ENCODE measurements around the gene HSD17B12. TPM values are rescaled to one million over a fixed set of nuclear protein-coding genes. Genes with fewer than 3 reads are reported as not detected.

HSD17B12 gene
- total RNA-seq, 1 experiment from 2014 or later = 112 TPM

DNA sequence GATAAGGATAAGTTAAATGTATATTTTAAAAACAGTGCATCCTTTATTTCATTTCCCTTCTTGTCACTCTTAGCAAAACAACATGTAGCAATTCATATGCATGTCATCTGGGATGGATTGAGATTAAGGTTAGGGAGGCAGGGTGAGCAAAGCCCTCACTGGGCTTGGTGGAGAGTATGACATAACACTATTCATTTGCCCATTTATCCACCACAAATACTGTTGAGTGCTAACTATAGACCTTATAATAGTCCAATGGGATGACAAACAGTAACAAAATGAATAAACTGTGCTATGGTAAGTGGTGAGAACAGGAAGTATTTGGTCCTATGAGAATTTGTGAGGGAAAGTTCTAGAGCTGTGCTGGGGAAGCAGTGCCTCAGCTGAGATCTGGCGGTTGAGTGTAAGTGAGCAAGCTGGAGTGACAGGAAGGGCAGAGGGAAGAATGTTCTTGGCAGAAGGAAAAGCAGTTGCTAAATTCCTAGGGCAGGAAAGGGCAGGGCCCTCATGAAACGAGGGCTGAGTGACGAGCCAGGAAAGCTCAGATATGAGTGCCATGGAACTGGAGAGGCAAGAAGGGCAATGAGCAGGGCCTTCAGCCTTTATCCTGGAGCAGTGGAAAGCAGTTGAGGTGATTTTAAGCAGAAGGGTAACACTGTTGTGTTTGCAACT is 6.7 kb downstream of the HSD17B12 start:
- H3K9me3 ChIP-seq (ENCODE audit: insufficient read depth, low read depth) = no peaks in the 10 kb centered on the region
- H3K27me3 ChIP-seq (ENCODE audit: insufficient read depth, low read depth) = no peaks in the 10 kb centered on the region
- no TSS peak for BruUV-seq (replicated peaks)
- peaks cover 40% of the 10 kb centered on the region for H4K20me1 ChIP-seq (ENCODE audit: insufficient read depth)
- intact Hi-C loops (cut with micrococcal nuclease; ENCODE audit: unreplicated experiment) = no loop called here
- 0 out of 2 replicates have a peak, but pooled peaks cover 3% of the 10 kb centered on the region for H3F3A ChIP-seq (ENCODE audit: insufficient read depth, low read depth)
- DNase-seq = no peak
- H3K4me2 ChIP-seq = no peak overlapping the region
- no peaks in the 10 kb centered on the region for H3K9me2 ChIP-seq (ENCODE audit: insufficient read depth)
- peaks cover 95% of the 10 kb centered on the region for H3K79me2 ChIP-seq (ENCODE audit: low read depth)
- peaks cover 21% of the 10 kb centered on the region for H3K4me1 ChIP-seq (replicated peaks; ENCODE audit: insufficient read depth)
- peaks cover 37% of the 10 kb centered on the region for H3K36me3 ChIP-seq (ENCODE audit: low read depth)
- no peak overlapping the region for H3K4me3 ChIP-seq
- no peak overlapping the region for H3K27ac ChIP-seq
- POLR2A ChIA-PET (ENCODE audit: unreplicated experiment) = no interaction called here
- CTCF ChIA-PET = no interaction called here
- TF ChIP-seq, protein P1, sequence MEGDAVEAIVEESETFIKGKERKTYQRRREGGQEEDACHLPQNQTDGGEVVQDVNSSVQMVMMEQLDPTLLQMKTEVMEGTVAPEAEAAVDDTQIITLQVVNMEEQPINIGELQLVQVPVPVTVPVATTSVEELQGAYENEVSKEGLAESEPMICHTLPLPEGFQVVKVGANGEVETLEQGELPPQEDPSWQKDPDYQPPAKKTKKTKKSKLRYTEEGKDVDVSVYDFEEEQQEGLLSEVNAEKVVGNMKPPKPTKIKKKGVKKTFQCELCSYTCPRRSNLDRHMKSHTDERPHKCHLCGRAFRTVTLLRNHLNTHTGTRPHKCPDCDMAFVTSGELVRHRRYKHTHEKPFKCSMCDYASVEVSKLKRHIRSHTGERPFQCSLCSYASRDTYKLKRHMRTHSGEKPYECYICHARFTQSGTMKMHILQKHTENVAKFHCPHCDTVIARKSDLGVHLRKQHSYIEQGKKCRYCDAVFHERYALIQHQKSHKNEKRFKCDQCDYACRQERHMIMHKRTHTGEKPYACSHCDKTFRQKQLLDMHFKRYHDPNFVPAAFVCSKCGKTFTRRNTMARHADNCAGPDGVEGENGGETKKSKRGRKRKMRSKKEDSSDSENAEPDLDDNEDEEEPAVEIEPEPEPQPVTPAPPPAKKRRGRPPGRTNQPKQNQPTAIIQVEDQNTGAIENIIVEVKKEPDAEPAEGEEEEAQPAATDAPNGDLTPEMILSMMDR (conservative IDR thresholded peaks at IDR 0.05) = no peak
- TF ChIP-seq EZH2 (IDR thresholded peaks at IDR 0.05; ENCODE audit: low read depth) = no peak
- no peak overlapping the region for H2AFZ ChIP-seq

DNA sequence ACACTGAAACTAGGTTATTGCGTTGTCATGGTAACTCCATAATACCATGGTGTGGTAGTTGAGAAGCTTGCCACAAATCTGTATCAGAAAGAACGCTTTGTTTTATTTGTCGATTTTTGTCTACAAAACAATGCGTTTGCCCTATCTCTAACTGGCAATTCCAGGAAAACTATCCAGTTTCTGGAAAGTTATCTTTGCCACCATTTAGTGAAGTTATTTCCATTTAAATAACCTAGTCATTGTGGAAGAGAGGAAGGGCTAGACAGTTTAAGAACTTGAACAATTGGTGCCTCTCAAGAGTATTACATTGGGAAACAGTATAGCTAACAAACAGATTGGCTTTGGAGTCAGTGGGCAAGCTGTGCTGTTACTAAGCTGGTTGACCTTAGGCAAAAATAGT is 7.9 kb downstream of the HSD17B12 start:
- Histone ChIP-seq H2AFZ (no peak overlapping the region), H3K4me3 (no peak overlapping the region), H3K27me3 (ENCODE audit: insufficient read depth, low read depth) (no peaks in the 10 kb centered on the region), H3K4me1 (replicated peaks; ENCODE audit: insufficient read depth) (peaks cover 10% of the 10 kb centered on the region; the same call in 1 of the 2 replicates), H3K79me2 (ENCODE audit: low read depth) (peaks cover 91% of the 10 kb centered on the region), H3F3A (ENCODE audit: insufficient read depth, low read depth) (0 out of 2 replicates have a peak, but pooled peaks cover 3% of the 10 kb centered on the region), H3K27ac (no peak overlapping the region), H3K9me3 (ENCODE audit: insufficient read depth, low read depth) (no peaks in the 10 kb centered on the region), H3K36me3 (ENCODE audit: low read depth) (peaks cover 27% of the 10 kb centered on the region), H3K9me2 (ENCODE audit: insufficient read depth) (no peaks in the 10 kb centered on the region), H3K4me2 (no peak overlapping the region), H4K20me1 (ENCODE audit: insufficient read depth) (peaks cover 46% of the 10 kb centered on the region)
- no peak for DNase-seq
- no TSS peak for BruUV-seq (replicated peaks)
- intact Hi-C loops (cut with micrococcal nuclease; ENCODE audit: unreplicated experiment) = no loop called here
- CTCF ChIA-PET = no interaction called here
- TF ChIP-seq, protein P1 (conservative IDR thresholded peaks at IDR 0.05) = no peak
- TF ChIP-seq EZH2 (IDR thresholded peaks at IDR 0.05; ENCODE audit: low read depth) = no peak
- POLR2A ChIA-PET (ENCODE audit: unreplicated experiment) = no interaction called here

DNA sequence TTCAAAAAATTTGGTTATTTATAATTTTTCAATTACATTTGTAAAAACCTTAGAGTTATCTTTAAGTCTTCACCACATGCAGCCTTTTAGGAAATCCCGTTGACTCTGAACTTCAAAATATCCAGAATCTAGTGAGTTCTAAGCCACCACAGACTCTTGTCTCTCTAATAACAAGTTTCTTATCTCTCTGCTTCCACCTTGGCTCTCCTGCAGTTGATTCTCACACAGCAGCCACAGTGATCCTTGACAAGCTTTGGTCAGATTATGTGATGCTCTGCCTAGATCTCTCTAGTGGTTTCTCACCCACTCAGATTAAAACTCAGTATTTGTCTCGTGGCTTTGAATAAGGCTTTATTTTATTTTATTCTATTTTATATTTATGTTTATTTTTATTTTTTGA is 8.6 kb downstream of the HSD17B12 start:
- H3K36me3 ChIP-seq (ENCODE audit: low read depth) = peaks cover 23% of the 10 kb centered on the region
- H3K4me2 ChIP-seq = no peak overlapping the region
- H3K27me3 ChIP-seq (ENCODE audit: insufficient read depth, low read depth) = no peaks in the 10 kb centered on the region
- no peak overlapping the region for H3K27ac ChIP-seq
- BruUV-seq (replicated peaks) = no TSS peak
- 0 out of 2 replicates have a peak, but pooled peaks cover 4% of the 10 kb centered on the region for H3K4me1 ChIP-seq (replicated peaks; ENCODE audit: insufficient read depth)
- H3K4me3 ChIP-seq = no peak overlapping the region
- no peak overlapping the region for H2AFZ ChIP-seq
- intact Hi-C loops (cut with micrococcal nuclease; ENCODE audit: unreplicated experiment) = no loop called here
- no peak for DNase-seq
- ChIA-PET CTCF (no interaction called here), POLR2A (ENCODE audit: unreplicated experiment) (no interaction called here)
- H3F3A ChIP-seq (ENCODE audit: insufficient read depth, low read depth) = 0 out of 2 replicates have a peak, but pooled peaks cover 3% of the 10 kb centered on the region
- no peaks in the 10 kb centered on the region for H3K9me3 ChIP-seq (ENCODE audit: insufficient read depth, low read depth)
- TF ChIP-seq, protein P1 (conservative IDR thresholded peaks at IDR 0.05) = no peak
- no peak for TF ChIP-seq EZH2 (IDR thresholded peaks at IDR 0.05; ENCODE audit: low read depth)
- peaks cover 52% of the 10 kb centered on the region for H4K20me1 ChIP-seq (ENCODE audit: insufficient read depth)
- peaks cover 92% of the 10 kb centered on the region for H3K79me2 ChIP-seq (ENCODE audit: low read depth)
- no peaks in the 10 kb centered on the region for H3K9me2 ChIP-seq (ENCODE audit: insufficient read depth)

Measured in PC-9 (cell line).